DMS153 treated with DMSO at 0.1 percent for 48 hours (cell line): ENCODE data around the gene TRIM69.
"Not testable (repeated sequence)": the region's sequence is repeated elsewhere in the genome, so short reads cannot be mapped to it uniquely, and the experiment has no call there.

Experiments used
- DNase-seq: peaks from one replicate; lab custom pipeline; 2025; ENCODE audit not compliant: unreplicated experiment; lab: John Stamatoyannopoulos, UW

TRIM69 gene

GRCh38 chr15:44736181-44736765 lies at the start of gene TRIM69:
Gene TRIM69, plus strand, starts transcription at chr15:44736528. Its CDS starts 177 bp downstream, at chr15:44736705.
- no peak for DNase-seq

- DNase-seq = not testable (repeated sequence)
Observed at GRCh38 chr15:44689318-44689717, 47.0 kb upstream of the TRIM69 start.

GRCh38 chr15:44690245-44690644 lies 46.1 kb upstream of the TRIM69 start:
- DNase-seq = not testable (repeated sequence)

GRCh38 chr15:44692659-44693058 lies 43.7 kb upstream of the TRIM69 start:
- DNase-seq = no peak

- no peak for DNase-seq
Observed at GRCh38 chr15:44694416-44694815, 41.9 kb upstream of the TRIM69 start.

- DNase-seq = no peak
Observed at GRCh38 chr15:44695294-44695693, 41.0 kb upstream of the TRIM69 start.

- no peak for DNase-seq
Observed at GRCh38 chr15:44697014-44697413, 39.3 kb upstream of the TRIM69 start.

- DNase-seq = no peak
Observed at GRCh38 chr15:44698641-44699040, 37.7 kb upstream of the TRIM69 start.

GRCh38 chr15:44700676-44701075 lies 35.7 kb upstream of the TRIM69 start:
- not testable (repeated sequence) for DNase-seq

GRCh38 chr15:44705986-44706385 lies 30.3 kb upstream of the TRIM69 start:
- no peak for DNase-seq

GRCh38 chr15:44706401-44706800 lies 29.9 kb upstream of the TRIM69 start:
- no peak for DNase-seq

GRCh38 chr15:44706946-44707636 lies 29.2 kb upstream of the TRIM69 start:
- no peak for DNase-seq

- no peak for DNase-seq
Observed at GRCh38 chr15:44710236-44711095, 25.9 kb upstream of the TRIM69 start.

GRCh38 chr15:44711096-44711742 lies 25.1 kb upstream of the TRIM69 start, which contains the start of the genes B2M and PATL2:
Gene B2M, plus strand, starts transcription at chr15:44711517. Its CDS starts 30 bp downstream, at chr15:44711547.
Gene PATL2, minus strand, starts transcription at chr15:44711323. Its CDS starts 34,833 bp downstream, at chr15:44676490.
- DNase-seq = peak; percentile 47

- no peak for DNase-seq
Observed at GRCh38 chr15:44711743-44712345, 24.5 kb upstream of the TRIM69 start.

- no peak for DNase-seq
Observed at GRCh38 chr15:44712346-44713005, 23.9 kb upstream of the TRIM69 start.

- DNase-seq = no peak
Observed at GRCh38 chr15:44713006-44713966, 23.0 kb upstream of the TRIM69 start.

- DNase-seq = no peak
Observed at GRCh38 chr15:44715142-44715796, 21.1 kb upstream of the TRIM69 start.
